A549 treated with Mapracorat at 1 μM for 4 hours (cell line): ENCODE measurements around the gene TAAR1. TPM values are rescaled to one million over a fixed set of nuclear protein-coding genes. Genes with fewer than 3 reads are reported as not detected.

Experiments
- total RNA-seq: library from RNA; stranded (reverse); fragments of 200-300 nt; extraction: Qiagen RNA extraction; gene quantifications from 5 replicates; pipeline ENCODE4 v1.2.3, GENCODE V29; 2022

Gene TAAR1, protein sequence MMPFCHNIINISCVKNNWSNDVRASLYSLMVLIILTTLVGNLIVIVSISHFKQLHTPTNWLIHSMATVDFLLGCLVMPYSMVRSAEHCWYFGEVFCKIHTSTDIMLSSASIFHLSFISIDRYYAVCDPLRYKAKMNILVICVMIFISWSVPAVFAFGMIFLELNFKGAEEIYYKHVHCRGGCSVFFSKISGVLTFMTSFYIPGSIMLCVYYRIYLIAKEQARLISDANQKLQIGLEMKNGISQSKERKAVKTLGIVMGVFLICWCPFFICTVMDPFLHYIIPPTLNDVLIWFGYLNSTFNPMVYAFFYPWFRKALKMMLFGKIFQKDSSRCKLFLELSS
- not detected in 5 replicates for total RNA-seq

DNA sequence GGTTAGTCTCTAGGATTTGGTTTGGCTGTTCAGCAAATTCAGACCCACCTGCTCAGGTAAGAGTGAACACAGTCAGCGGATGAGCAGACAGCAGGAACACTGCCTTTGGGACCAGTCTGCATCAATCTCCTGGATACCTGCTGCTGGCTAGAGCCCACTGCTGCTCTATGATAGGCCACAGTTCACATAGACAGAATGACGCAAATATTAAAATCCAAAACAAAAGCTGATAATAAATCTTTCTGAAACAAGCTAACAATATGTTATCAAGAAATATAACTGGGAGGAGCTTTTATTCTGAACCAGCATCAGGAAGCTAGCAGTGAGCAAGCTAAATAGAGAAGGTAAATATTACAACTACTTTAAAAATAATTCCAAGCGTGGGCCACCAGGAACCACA, at the start of gene TAAR1:
Gene TAAR1, minus strand, starts transcription at position 101 of the 400 bp plus-strand sequence. CDS start 13,179 bp downstream, outside the sequence.

GRCh38 chr6:132624175-132624574, 34.8 kb downstream of the TAAR1 start, which contains the start of gene TAAR2:
Gene TAAR2, minus strand, starts transcription at chr6:132624275. Its CDS starts 0 bp downstream, at chr6:132624275.

Other genes with a start within 250 kb of the TAAR1 start
- gene STX7, start 146.1 kb downstream of the TAAR1 start, total RNA-seq = 18.0 to 24.7 TPM (median 23.3 TPM) in 5 replicates
- gene TAAR9, start 120.9 kb downstream of the TAAR1 start, total RNA-seq = not detected in 5 replicates
- gene TAAR8, start 106.5 kb downstream of the TAAR1 start, total RNA-seq = not detected in 5 replicates
- not detected in 5 replicates for gene TAAR6, start 88.9 kb downstream of the TAAR1 start, total RNA-seq
- gene TAAR5, start 69.4 kb downstream of the TAAR1 start, total RNA-seq = not detected in 5 replicates
- not detected in 5 replicates for gene TAAR2, start 34.9 kb downstream of the TAAR1 start, total RNA-seq
- gene VNN1, start 54.9 kb upstream of the TAAR1 start, total RNA-seq = 0.06 to 0.15 TPM (median 0.10 TPM) in 3 of 5 replicates, not detected in the others
- gene VNN2, start 98.7 kb upstream of the TAAR1 start, total RNA-seq = 0.22 TPM in 1 of 5 replicates, not detected in the others
- gene SLC18B1, start 139.5 kb upstream of the TAAR1 start, total RNA-seq = 4.5 to 5.1 TPM (median 5.0 TPM) in 5 replicates
- gene RPS12, start 155.4 kb upstream of the TAAR1 start, total RNA-seq = 1,824 to 2,014 TPM (median 1,903 TPM) in 5 replicates